ENCODE data around the gene ST6GALNAC1. TPM values are rescaled to one million over a fixed set of nuclear protein-coding genes. Genes with fewer than 3 reads are reported as not detected.

The ST6GALNAC1 gene
- polyA plus RNA-seq, 1 donor (not counting 4 experiments of a cell fraction or from before 2014, with no cell fraction given): 0.46 TPM

DNA sequence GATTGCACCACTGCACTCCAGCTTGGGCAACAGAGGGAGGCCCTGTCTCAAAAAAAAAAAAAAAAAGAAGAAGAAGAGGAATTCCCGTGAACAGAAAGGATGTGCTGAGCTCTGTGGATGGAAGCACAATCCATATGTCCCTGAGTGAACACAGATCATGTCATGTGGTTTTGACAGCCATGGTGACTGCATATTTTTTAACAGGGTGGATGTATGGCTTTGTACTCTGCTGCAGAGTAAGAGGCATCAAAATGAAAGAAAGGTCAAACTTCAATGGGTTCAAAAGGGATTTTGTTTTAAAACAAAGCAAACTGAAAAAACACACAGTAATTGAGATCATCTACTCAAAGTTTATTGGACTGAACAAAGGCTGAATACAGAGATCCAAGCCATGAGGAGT lies 35.7 kb upstream of the ST6GALNAC1 start:
- dilution Hi-C loops (cut with MboI; ENCODE audit: extremely low pct_ligation_motif_present, low sequenced_read_pairs): no loop called here

GRCh38 chr17:76678330-76678729 lies 34.8 kb upstream of the ST6GALNAC1 start:
- no peaks in the 10 kb centered on the region for H3K79me2 ChIP-seq (ENCODE audit: control insufficient read depth, insufficient read depth, low read length)
- H3K4me3 ChIP-seq (ENCODE audit: control insufficient read depth in 2 of 3, extremely low read depth in 1 of 3, insufficient read depth in 2 of 3, low read depth in 1 of 3, low read length in 3 of 3): no peak overlapping the region
- no peaks in the 10 kb centered on the region for H3K27me3 ChIP-seq (ENCODE audit: control insufficient read depth, extremely low read depth, insufficient read depth, low read length)
- H2AFZ ChIP-seq (ENCODE audit: control insufficient read depth, low read length): no peak overlapping the region
- TF ChIP-seq, protein P1, sequence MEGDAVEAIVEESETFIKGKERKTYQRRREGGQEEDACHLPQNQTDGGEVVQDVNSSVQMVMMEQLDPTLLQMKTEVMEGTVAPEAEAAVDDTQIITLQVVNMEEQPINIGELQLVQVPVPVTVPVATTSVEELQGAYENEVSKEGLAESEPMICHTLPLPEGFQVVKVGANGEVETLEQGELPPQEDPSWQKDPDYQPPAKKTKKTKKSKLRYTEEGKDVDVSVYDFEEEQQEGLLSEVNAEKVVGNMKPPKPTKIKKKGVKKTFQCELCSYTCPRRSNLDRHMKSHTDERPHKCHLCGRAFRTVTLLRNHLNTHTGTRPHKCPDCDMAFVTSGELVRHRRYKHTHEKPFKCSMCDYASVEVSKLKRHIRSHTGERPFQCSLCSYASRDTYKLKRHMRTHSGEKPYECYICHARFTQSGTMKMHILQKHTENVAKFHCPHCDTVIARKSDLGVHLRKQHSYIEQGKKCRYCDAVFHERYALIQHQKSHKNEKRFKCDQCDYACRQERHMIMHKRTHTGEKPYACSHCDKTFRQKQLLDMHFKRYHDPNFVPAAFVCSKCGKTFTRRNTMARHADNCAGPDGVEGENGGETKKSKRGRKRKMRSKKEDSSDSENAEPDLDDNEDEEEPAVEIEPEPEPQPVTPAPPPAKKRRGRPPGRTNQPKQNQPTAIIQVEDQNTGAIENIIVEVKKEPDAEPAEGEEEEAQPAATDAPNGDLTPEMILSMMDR (optimal IDR thresholded peaks at IDR 0.05 in 1 of 3, IDR thresholded peaks at IDR 0.05 in 1 of 3, conservative IDR thresholded peaks at IDR 0.05 in 1 of 3; ENCODE audit: extremely low read depth in 1 of 3, insufficient read depth in 2 of 3, low read length in 3 of 3): no peak
- TF ChIP-seq EZH2 (IDR thresholded peaks at IDR 0.05; ENCODE audit: low read length): no peak
- FAIRE-seq (no peak), DNase-seq (ENCODE audit: low read depth, low spot score) (no peak)
- H3K4me1 ChIP-seq (ENCODE audit: control insufficient read depth, extremely low read depth, insufficient read depth, low read length): peaks cover 4% of the 10 kb centered on the region
- no peak overlapping the region for H3K27ac ChIP-seq (ENCODE audit: control insufficient read depth, insufficient read depth, low read length)
- H3K9ac ChIP-seq (ENCODE audit: control insufficient read depth, extremely low read depth, insufficient read depth, low read length): no peak overlapping the region
- dilution Hi-C loops (cut with MboI; ENCODE audit: extremely low pct_ligation_motif_present, low sequenced_read_pairs): no loop called here
- no peaks in the 10 kb centered on the region for H4K20me1 ChIP-seq (ENCODE audit: control insufficient read depth, extremely low read depth, insufficient read depth, low read length)
- H3K4me2 ChIP-seq (ENCODE audit: control insufficient read depth, extremely low read depth, insufficient read depth, low read depth, low read length): no peak overlapping the region
- H3K9me1 ChIP-seq (ENCODE audit: control insufficient read depth, extremely low read depth, insufficient read depth, low read length): no peaks in the 10 kb centered on the region
- H3K9me3 ChIP-seq (ENCODE audit: control insufficient read depth, low read depth, low read length): no peaks in the 10 kb centered on the region
- peaks cover 0 to 5% of the 10 kb centered on the region in 2 experiments for H3K36me3 ChIP-seq (ENCODE audit: control insufficient read depth in 2 of 2, extremely low read depth in 1 of 2, insufficient read depth in 2 of 2, low read length in 2 of 2)

More for the DNA sequence above, 35.7 kb upstream of the ST6GALNAC1 start:
- TF ChIP-seq, protein P1 (optimal IDR thresholded peaks at IDR 0.05 in 1 of 3, IDR thresholded peaks at IDR 0.05 in 1 of 3, conservative IDR thresholded peaks at IDR 0.05 in 1 of 3; ENCODE audit: extremely low read depth in 1 of 3, insufficient read depth in 2 of 3, low read length in 3 of 3): no peak
- TF ChIP-seq EZH2 (IDR thresholded peaks at IDR 0.05; ENCODE audit: low read length): no peak
- no peak overlapping the region for H3K27ac ChIP-seq (ENCODE audit: control insufficient read depth, insufficient read depth, low read length)
- peaks cover 0 to 11% of the 10 kb centered on the region in 2 experiments for H3K36me3 ChIP-seq (ENCODE audit: control insufficient read depth in 2 of 2, extremely low read depth in 1 of 2, insufficient read depth in 2 of 2, low read length in 2 of 2)
- H3K4me1 ChIP-seq (ENCODE audit: control insufficient read depth, extremely low read depth, insufficient read depth, low read length): peaks cover 4% of the 10 kb centered on the region
- no peaks in the 10 kb centered on the region for H3K27me3 ChIP-seq (ENCODE audit: control insufficient read depth, extremely low read depth, insufficient read depth, low read length)
- no peak overlapping the region for H3K9ac ChIP-seq (ENCODE audit: control insufficient read depth, extremely low read depth, insufficient read depth, low read length)
- no peak overlapping the region for H3K4me3 ChIP-seq (ENCODE audit: control insufficient read depth in 2 of 3, extremely low read depth in 1 of 3, insufficient read depth in 2 of 3, low read depth in 1 of 3, low read length in 3 of 3)
- DNase-seq (ENCODE audit: low read depth, low spot score) (no peak), FAIRE-seq (no peak)
- H3K79me2 ChIP-seq (ENCODE audit: control insufficient read depth, insufficient read depth, low read length): no peaks in the 10 kb centered on the region
- H4K20me1 ChIP-seq (ENCODE audit: control insufficient read depth, extremely low read depth, insufficient read depth, low read length): no peaks in the 10 kb centered on the region
- no peak overlapping the region for H3K4me2 ChIP-seq (ENCODE audit: control insufficient read depth, extremely low read depth, insufficient read depth, low read depth, low read length)
- H3K9me3 ChIP-seq (ENCODE audit: control insufficient read depth, low read depth, low read length): no peaks in the 10 kb centered on the region
- H3K9me1 ChIP-seq (ENCODE audit: control insufficient read depth, extremely low read depth, insufficient read depth, low read length): no peaks in the 10 kb centered on the region
- no peak overlapping the region for H2AFZ ChIP-seq (ENCODE audit: control insufficient read depth, low read length)
